ENCODE measurements around the gene SEC11A.
"Not testable (repeated sequence)": the region's sequence is repeated elsewhere in the genome, so short reads cannot be mapped to it uniquely, and the experiment has no call there.

The SEC11A gene

DNA sequence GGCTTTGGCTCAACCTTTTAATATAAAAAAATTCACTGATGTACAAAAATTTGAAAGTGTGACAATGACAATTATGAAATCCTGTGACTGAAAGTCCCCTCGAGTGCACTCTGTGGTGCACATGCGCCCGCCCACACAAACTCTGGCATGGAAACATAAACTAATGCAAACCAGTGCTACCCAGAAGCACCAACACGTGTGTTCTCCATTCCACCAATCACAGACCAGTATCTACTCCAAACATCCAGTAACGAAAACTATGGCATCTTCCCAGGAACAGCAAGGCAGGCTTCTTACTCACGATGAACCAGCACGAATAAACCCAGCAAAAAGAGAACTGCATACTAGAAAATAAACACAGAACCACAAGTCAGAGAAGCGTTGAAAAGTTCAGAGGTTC is 46.2 kb downstream of the SEC11A start:
- DNase-seq, result no peak

DNA sequence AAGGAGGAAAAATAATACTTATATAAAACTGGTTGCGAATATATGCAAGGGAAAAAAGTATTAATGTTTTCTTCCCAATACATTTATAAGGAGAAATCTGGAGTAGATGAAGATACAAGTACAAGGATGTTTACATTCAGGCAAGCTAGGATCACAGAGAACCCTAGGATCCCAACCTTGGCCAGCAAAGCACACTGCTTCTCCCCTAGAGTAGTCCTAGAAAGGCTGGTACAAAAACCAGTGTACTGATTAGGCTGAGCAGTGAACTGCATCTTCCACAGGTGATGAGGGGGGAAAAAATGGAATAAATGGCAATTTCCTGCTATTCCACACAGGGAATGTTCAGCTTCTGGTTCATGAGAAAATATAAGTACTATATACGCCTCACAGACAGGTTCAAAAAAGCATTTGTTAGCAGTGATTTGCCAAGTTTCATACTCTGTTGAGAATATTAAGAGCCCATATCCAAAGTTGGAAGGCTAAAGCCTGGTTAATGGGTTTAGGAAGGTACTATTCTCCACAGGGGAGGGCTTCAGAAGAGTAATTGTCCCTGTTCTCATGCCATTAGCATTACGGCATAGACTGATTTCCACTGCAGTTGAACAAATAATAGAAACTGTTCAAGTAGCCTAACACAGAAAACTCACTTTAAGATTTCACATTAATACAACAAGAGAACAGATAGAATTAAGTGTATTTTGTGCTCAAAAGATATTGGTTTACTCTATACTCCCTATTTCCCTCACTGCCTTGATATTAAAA is 47.5 kb downstream of the SEC11A start:
- DNase-seq, result no peak

DNA sequence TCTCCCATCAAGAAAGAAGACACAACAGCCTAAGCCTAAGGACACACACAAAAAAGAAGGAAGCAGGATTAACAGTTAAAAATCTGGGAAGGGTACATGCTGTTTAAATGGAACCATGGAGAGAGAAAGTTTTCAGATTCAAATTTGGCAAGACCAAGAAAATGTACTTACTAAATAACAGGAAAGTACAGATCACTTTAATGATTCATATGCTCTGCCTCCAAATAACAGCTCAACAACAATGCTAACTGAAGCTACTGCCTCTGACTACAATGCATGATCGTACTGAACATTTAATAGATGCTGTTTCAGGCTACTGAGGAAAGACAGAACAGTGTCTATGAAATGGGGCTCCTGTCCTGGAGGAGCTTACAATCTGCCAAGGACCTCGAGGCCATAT is 49.6 kb downstream of the SEC11A start:
- no peak for DNase-seq

DNA sequence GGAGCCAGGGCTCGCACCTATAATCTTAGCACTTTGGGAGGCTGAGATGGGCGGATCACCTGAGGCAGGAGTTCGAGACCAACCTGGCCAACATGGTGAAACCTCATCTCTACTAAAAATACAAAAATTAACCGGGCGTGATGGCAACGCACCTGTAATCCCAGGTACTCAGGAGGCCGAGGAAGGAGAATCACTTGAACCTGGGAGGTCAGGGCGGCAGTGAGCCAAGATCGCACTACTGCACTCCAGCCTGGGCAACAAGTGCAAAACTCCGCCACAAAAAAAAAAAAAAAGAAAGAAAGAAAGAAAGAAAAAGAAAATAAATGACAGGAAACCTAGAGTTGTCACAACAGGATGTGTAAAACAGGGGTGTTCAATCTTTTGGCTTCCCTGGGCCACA is 54.9 kb downstream of the SEC11A start:
- no peak for DNase-seq

DNA sequence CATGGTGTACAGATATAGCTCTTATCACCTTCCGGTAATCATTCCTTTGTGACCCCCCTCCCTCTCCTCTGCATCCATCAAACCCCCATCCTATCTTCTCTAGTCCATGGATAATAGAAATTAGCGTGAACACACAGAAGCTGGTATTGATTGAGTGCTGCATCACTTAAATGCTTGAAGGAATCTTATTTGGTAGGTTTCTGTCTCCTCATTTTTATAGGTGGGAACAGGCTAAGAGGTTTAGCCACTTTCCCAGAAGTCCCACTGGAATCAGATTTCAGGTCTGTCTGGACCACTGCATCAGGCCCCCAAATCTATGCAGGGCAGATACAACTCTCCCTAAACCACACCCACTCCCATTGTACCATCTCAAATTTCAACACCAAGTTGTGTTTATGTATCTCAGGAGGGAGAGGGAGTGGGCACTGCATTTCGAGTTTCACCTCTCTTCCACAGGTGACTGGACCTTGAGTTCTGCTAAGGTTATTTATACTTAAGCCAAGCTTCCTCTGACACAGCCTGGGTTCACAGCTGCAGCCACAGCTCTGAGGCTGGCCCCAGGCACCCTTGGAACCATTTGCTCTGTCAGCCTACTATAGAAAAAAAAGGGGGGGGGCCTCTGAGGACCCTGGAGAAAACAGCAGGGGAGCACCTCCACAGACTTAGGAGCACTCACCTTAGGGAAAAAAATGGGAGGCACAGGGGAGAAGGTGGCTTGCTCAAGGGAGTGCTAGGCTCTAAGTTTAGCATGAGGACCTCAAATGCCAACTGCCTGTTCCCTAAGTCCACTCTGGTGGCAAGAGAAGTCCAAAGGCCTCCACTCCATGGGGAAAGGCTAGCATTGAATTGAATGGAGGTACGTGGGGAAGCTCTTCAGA is 55.8 kb downstream of the SEC11A start:
- no peak for DNase-seq

DNA sequence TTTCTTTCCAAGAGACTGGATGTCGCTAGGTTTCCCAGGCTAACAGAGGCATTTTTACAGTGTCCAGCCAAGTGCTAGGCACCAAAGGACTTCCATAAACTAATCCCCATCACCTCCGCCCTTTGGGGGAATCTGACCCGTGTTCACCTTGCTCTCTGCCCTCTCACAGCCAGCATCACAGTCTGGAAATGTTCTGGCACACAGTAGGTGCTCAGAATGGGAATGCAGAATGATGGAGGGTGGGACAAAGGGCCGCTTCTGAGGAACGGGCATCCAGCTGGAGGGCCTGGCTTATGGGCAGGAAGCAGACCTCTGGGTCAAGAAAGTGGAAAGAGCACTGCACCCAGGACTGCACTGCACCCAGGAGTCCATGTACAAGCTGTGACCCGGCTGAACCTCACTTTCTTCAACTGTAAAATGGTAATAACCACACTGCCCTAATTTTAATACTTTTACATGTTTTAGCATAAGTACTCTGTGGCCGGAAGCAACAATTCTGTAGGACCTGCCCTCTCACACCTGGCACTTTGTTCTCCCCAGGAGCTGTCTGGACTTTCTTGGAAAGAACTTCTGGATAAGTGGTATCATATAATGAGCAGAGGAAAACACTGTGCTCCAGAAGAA is 57.0 kb downstream of the SEC11A start:
- DNase-seq, result no peak

DNA sequence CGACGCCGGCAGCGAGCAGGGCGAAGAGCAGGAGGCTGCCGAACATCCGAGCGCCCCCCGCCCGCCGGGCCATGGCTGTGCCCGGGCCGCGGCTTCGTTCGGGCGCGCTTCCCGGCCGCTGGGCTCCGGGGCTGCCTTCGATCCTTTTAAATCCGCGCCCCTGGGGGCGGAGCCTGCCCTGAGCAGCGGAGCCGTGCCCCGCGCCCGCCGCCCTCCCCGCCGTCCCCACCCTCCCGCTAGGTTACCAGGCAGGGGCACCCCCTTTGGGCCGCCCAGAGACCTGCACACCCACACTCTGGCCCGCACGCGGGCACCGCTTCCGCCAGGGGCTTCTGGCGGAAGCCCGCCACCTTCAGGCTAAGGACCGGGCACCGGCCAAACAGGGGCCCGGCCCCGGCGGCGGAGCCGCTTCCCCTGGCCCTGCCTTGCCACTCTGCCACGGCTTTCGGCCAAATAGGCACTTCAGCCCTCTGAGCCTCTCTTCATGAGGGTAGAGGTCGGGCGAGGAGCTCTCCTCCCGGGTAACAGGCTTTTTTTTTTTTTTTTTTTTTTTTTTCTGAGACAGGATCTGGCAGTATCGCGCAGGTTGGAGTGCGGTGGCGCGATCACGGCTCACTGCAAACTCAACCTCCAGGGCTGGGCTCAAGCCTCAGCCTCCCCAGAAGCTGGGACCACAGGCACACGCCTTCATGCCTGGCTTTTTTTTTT is 57.7 kb downstream of the SEC11A start, which contains the start of gene NMB:
NMB (minus strand) TSS at position 120 of the 708 bp plus-strand sequence; CDS start at position 73, 47 bp downstream.
- DNase-seq, result peak; percentile 95

DNA sequence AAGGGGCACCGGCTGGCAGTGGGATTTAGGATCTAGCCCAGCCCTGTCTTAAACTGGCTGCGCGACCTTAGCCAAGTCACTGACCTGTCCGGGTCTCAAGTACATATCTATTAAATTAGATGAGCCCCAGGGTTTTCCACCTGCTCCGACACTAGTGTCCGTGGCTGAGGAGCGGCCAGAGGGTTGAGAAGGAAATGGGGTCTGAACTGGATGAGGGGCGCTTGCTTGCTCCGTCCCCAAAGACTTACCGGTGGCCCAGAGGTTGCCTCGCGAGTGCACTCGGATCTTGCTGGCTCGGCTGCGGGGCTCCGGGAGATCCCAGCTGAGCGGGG is 58.2 kb downstream of the SEC11A start:
- DNase-seq, result no peak

DNA sequence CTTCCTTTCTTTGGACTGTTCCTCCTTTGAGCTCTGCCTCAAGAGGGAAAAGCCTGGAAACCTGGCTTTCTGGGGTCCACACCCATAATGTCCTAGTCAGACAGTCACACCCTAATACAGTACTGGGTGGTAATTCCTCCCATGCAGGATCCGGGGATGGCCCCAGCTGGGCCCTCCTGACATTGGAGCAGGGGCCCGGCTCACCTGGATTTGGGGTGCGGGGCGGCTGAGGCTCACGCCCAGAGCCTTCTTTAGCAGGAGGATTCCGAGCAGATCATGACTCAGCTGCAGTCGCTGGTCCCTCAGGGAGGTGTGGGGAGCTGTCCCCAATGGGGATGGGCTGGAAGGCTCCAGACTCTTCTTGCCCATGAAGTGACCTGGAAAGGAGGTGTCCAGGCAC is 59.0 kb downstream of the SEC11A start:
- no peak for DNase-seq

DNA sequence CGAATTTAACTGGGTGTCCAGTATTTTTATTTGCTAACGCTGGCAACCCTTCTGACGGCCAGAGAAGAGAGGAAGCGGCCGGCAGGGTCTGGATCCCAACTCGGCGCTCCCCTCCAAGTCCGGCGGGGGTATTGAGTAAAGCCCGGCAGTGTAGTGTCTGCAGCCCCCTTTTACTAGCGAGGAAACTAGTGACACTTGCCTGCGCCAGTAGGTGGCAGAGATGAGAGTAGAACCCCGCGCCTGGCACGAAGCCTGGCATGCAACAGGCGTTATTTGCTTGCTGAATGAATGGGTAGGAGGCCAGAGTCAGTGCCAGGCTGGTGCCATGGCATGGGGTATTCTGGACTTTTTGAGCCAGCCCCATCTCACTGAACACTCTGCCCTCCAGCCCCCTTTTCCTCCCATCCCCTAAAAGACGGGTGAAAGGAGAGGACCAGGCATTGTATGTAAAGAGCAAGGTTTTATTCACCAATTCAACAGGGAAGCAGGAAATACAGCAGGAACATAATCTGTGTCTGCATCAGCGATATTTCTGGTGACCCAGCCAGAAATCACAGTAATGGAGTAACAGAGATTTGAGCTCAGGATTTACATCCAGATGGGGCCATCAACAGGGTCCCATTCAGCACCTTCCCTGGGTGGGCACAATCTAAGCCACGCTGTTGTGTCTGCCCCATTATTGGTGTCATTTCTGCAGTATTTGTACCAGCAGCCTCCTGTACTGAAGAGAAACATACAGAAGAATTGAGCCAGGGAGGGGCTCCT is 61.1 kb downstream of the SEC11A start:
- DNase-seq, result peak; percentile 93

DNA sequence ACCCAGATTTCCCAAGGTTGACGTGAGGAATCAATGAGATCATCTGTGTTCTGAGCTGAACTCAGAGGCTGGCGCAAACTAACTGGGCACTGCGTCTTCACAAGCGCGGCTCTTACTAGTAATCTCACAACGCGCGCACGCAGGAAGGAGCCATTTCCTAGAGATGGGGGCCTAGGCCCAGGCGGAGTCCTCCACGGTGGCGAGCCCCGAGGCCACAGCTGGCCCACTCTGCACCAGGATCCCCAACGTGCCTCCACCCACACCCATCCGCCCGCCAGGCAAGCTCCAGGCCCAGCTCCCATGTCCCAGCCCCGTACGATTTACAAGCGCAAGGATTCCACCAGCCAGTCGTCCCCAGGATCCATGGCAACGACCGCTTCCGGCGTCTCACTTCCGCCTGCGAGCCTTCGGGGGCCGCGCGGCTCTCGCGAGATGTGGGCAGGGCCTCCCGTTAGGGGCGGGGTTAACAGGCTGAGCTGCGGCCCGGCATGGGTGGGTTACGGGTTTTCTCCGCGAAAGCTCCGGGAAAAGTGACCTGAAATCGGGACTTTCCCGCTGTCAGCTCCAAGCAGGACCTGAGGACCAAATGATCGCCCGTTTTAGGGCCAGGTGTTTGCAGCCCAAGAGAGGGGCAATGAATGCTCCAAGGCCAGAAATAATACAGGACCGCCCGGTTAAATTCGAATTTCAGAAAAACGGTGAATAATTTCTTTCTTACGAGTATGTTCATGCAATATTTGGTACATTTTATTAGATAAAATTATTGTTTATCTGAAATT is 61.8 kb downstream of the SEC11A start, which contains the start of gene WDR73:
WDR73 (minus strand) TSS at position 374 of the 779 bp plus-strand sequence; CDS start at position 365, 9 bp downstream.
- peak; percentile 97 for DNase-seq

DNA sequence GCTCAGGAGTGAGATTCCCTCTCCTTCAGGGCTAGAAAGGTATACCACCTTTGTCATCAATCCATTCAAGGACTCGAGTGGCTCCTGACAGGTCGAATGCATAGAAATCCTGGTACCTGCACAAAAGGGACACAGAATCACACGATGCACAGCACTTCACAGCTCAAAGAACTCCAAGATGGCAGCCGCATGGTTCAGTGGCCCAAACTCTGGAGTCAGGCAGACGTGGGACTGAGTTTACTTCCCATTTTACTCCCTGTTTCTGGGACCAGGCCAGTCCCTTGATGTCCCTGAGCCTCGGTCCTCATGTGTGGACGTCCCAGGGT is 62.4 kb downstream of the SEC11A start:
- DNase-seq, result no peak

DNA sequence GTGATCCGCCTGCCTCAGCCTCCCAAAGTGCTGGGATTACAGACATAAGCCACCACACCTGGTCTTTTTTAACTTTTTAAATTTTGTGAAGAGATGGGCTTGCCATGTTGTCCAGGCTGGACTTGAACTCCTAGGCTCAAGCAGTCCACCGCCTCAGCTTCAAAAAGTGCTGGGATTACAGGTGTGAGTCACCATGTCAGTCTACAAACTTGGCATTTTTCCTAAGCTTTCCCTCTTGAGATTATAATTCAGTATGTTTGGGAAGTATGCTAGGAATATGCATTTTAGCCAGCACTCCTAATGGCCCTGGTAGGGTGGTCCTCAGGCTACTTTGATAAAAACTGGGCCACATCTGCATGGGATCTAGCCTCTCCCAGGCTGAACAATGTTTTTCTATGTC is 66.2 kb downstream of the SEC11A start:
- DNase-seq, result no peak

DNA sequence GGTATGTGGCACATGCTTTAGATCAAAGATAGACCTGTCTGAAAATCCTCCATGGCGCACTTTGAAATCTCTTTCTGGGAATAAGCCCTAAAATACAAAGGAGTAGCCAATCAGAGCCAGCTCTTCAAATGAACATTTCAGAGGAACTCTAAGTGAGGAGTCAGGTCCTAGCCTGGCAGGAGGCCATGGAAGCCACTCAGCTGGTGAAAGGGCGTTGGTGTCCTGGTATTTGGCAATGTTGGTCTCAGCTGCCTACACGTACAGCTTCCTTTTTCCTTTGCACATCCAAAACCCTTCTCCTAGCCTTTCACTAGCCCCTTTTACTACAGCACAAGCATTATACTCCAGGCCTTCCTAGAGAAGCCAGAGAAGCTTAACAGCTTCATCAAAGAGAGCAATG is 67.4 kb downstream of the SEC11A start:
- DNase-seq, result no peak

DNA sequence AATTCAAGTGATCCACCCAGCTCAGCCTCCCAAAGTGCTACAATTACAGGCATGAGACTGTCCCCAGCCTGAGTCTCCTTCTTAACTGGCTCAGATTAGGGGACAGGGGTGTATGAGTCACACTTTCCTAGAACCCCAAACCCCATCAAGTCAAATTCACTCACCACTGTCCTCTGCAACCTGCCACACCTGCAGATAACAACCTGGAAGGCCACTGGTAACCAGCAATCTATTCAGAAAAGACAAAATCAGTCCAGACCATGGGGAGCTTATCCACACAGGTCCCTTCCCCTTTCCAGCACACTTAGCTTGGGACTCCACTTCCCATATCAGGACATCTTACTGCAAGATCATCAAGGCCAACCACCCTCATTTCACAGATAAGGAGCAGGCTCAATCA is 68.2 kb downstream of the SEC11A start:
- no peak for DNase-seq

DNA sequence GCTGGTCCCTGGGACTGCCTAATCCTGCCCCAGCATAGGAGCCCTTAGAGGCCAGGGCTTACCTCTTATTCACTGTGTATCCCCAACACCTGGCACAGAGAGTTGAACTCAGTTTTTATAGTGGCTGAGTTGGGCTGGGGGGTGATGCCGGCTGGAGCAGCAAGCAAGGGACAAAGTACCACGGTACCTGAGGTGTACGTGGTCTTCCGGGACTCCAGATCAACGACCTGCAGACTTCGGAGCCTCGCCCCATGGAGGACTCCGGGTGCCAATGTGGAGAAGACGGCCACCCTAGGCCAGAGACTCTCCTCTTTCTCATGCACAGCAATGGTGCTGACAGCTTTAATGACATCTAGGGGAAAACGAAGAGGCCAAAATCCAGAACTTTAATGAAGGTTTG is 69.9 kb downstream of the SEC11A start:
- no peak for DNase-seq

DNA sequence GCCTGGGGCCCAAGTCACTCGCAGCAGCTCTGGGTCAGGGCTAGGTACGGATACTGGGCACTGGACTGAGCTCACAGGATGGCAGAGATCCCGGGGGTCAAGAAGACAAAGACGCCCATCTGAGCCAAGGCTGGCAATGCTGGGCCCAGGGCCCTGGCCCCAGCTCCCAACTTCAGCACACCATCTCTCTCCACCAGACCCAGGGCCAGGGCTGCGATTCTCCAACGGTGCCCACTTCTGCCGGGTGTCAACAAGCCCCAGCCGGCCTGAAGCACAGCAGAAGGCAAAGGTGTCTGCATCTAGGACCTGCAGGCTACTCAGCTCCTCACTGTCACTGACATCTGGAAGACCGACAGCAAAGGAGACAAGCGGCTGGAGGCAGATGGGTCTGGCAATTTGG is 70.4 kb downstream of the SEC11A start:
- no peak for DNase-seq

DNA sequence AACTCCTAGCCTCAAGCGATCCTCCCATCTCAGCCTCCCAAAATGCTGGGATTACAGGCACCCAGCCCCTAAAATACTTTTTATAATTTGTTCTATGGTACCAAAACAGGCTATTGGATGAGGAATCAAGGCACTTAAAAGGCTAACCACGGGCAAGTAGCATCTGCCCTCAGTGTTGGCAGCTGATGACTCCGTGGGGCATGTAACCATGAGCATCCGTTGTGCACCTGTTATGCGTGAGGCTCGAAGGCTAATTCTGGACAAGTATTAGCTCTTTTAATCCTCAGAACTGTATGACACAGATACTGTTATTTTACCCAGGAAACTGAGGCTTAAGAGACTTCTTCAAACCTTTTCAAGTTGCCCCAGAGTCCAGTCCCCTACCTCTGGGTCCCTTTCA is 72.1 kb downstream of the SEC11A start:
- no peak for DNase-seq

DNA sequence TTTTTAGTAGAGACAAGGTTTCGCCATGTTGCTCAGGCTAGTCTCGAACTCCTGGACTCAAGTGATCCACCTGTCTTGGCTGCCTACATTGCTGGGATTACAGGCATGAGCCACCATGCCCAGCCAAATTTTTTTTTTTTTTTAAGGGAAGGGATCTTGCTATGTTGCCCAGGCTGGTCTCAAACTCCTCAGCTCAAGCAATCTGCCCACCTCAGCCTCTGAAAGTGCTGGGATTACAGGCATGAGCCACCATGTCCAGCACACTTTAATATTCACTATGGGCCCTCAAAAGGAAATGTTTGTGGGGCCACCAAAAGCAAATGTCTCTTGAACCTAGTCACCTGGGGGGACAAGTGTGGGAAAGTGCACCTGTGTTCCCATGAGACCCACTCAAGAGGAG is 73.3 kb downstream of the SEC11A start:
- not testable (repeated sequence) for DNase-seq

DNA sequence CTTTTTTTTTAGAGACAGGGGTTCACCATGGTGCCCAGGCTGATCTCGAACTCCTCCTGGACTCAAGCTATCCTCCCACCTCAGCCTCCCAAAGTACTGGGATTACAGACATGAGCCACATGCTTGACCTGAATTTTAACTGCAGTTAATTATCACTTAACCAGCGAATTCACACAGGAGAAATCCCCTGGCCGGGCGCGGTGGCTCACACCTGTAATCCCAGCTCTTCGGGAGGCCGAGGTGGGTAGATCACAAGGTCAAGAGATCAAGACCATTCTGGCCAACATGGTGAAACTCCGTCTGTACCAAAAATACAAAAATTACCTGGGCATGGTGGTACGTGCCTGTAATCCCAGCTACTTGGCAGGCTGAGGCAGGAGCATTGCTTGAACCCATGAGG is 74.1 kb downstream of the SEC11A start:
- not testable (repeated sequence) for DNase-seq

DNA sequence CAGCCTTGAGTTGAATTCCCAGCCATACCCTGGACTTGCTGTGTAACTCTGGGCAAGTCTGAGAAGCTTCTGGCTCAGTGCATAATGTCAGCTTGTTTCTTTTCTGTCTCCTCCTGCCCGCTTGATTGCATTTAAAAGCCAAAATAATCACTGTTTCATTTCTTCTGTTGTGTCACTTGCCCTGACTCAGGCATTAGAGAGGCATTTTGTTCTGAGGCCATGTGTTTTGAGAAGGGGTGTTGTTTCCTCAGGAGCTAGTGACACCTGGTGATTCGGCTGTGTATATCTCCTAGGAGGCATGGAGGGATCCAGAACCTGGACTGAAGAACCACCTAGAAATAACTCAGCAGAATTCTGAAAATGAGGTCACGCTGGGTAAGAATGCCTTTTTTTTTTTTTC is 77.8 kb downstream of the SEC11A start:
- peak; percentile 57 for DNase-seq

Data from RPMI8226 (cell line).